ENCODE results near the gene TNRC6C. TPM values are rescaled to one million over a fixed set of nuclear protein-coding genes. Genes with fewer than 3 reads are reported as not detected.

TNRC6C gene
- total RNA-seq, 1 donor from 2014 or later: 5.6 TPM

DNA sequence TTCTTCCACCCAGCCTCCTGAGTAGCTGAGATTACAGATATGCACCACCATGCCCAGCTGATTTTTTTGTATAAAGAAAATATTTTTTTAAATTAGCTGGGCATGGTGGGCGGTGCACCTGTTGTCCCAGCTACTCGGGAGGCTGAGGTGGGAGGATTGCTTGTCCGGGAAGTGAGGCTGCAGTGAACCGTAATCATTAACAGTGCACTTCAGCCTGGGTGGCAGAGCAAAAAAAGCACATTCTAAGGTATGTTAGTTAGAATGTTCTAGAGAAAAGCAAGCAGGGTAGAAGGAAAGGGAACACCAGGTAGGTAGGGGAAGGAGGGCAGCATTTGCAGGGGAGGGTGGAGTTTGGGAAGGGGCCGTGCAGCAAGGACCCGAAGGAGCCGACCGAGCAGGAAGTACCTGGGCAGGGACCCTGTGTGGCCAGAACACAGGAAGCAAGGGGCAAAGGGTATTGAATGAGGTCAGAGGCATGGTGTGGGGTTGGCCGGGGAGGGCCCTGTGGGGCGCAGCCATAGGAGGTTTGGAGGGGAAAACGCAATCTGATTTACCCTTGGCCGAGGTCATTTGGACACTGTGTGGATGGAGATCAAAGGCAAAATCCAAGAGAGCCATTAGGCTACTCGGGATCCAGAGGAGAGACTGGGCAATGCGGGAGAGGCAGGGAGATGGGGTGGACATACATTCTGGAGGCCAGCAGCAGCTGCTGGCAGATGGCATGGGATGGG, 189.9 kb downstream of the TNRC6C start:
- no peak for DNase-seq (ENCODE audit: low read depth)

DNA sequence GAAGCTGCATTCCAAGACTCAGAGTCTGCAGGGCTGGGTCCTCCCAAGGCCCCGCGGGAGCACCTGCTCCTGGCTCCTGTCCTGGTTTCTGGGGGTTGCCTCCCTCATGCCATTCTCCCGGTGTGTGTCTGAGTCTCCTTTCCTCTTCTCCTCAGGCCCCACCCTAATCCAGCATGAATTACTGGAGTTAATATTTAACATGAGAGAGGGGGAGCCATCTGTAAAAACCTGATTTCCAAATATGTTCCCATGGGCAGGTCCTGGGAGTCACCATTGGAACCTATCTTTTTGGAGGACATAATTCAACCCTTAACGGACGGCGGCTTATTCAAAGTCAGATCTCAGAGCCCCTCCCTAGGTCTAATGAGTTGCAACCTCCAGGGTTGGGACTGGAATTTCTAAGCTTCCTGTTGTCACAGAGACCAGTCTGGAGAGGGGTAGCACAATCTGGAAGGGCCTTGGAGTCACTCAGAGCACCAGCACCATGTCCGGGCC, 193.1 kb downstream of the TNRC6C start:
- no peak for DNase-seq (ENCODE audit: low read depth)

DNA sequence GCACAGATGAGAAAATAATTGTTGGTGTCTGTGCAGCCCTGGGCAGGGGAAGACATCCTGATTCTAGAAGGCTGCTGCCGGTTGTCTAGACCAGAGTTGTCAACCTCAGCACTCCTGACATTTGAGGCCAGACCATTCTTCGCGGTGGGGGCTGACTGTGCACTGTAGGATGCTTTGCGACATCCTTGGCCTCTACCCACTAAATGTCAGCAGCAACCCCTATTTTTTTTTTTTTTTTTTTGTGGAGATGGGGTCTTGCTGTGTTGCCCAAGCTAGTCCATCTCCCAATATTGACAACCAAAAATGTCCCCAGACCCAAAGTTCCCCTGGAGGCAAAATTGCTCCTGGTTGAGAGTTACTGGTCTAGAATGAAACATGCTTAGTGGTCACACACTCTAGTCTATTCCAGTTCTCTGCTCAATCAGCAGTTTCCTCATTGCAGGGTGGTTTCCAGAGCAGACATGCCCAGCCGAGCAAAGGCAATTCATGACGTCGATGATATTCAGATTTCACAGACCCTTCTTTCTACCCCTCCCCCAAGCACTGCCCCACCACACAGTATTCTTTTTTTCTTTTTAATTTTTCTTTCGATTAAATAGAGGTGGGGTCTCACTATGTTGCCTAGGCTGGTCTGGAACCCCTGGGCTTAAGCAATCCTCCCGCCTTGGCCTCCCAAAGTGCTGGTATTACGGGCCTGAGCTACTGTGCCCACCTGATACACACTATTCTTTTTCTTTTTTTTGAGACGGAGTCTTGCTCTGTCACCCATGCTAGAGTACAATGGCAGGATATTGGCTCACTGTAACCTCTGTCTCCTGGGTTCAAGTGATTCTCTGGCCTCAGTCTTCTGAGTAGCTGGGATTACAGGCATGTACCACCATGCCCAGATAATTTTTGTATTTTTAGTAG, 196.7 kb downstream of the TNRC6C start:
- no peak for DNase-seq (ENCODE audit: low read depth)

Other genes with a start within 250 kb of the TNRC6C start
- 2.9 and 3.1 TPM in 2 replicates for gene TMC6, start 170.1 kb downstream of the TNRC6C start, total RNA-seq
- not detected in 2 replicates for gene TMC8, start 172.1 kb downstream of the TNRC6C start, total RNA-seq
- not detected in 2 replicates for gene C17orf99, start 187.7 kb downstream of the TNRC6C start, total RNA-seq
- 77.0 and 109 TPM in 2 replicates for gene SYNGR2, start 209.9 kb downstream of the TNRC6C start, total RNA-seq
- gene TK1, start 228.3 kb downstream of the TNRC6C start, total RNA-seq: 3.6 and 4.5 TPM in 2 replicates
- gene AFMID, start 228.7 kb downstream of the TNRC6C start, total RNA-seq: 23.3 and 23.9 TPM in 2 replicates